T1000 (cell line): Measurements from ENCODE around the gene DLL3.

Experiments
- DNase-seq: peaks from one replicate; lab custom pipeline; 2025; ENCODE audit warnings: mixed read lengths; lab: John Stamatoyannopoulos, UW

The DLL3 gene

DNA sequence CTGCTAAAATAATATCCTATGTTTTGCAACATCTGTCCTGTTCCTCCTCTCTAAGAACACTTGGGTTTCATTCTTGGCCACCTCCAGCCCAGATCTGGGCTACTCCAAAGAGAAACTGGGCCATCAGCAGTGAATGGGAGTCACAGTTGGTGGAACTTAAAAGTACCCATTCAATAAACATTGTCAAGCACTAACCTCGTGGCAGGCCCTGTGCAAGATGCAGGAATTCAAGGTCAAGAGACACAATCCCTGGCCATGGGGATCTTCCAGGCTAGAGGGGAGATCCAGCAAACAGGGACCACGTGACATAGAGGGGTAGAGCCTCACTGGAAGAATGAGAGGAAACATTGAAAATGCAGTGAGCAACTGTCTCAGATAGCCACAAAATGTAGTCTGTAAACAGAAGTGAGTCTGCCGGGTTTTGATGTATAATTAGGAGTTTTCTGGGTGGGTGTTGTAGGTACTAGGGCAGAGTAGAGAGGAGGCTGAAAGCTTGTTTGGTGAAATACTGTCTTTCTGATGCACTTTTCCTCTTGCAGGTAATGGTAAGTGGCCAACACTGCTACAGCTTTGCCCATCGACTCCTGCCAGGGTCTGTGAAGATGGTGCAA is 56.1 kb downstream of the DLL3 start:
- no peak for DNase-seq

- DNase-seq: no peak
These were observed 57.1 kb downstream of the DLL3 start for GRCh38 chr19:39555883-39556282.
